IMR-90 (cell line): ENCODE data around the gene PXT1. TPM values are rescaled to one million over a fixed set of nuclear protein-coding genes. Genes with fewer than 3 reads are reported as not detected.

Experiments used
- ATAC-seq: fragments of 200-7000 bp; cut with Tn5 transposase; 2 replicates; pipeline ENCODE4 v1.9.1; 2020; ENCODE audit warnings: low read depth, mild to moderate bottlenecking, moderate library complexity
- BruUV-seq: library from RNA; stranded (reverse); fragments of 400-500 nt; replicated peaks from 2 replicates; lab custom pipeline; 2021; lab: Mats Ljungman, UMichigan
- CTCF ChIA-PET: fragments of 300-600 bp; formaldehyde crosslinking; extraction: SDS; loops from one replicate; lab custom pipeline; 2021; ENCODE audit warnings: antibody characterized with exemption; lab: Yijun Ruan, JAX
- POLR2A ChIA-PET: fragments of 300-600 bp; sonication (Branson Sonifier 250); formaldehyde crosslinking; loops from one replicate; lab custom pipeline; 2022; ENCODE audit warnings: antibody characterized with exemption; ENCODE audit not compliant: unreplicated experiment; lab: Charles Lee
- DNase-seq: peaks from one replicate; pipeline ENCODE4 v3.0.0; 2013
- H2AFZ ChIP-seq: replicated peaks from 2 replicates; pipeline ENCODE3; 2013; ENCODE audit warnings: low read length, mild to moderate bottlenecking; ENCODE audit not compliant: poor library complexity
- H2AK5ac ChIP-seq: 2 replicates; pipeline ENCODE4 v1.6.1; 2013; ENCODE audit warnings: low read depth, low read length, inconsistent platforms
- H2AK9ac ChIP-seq: replicated peaks from 2 replicates; pipeline ENCODE3; 2013; ENCODE audit warnings: mild to moderate bottlenecking, low read depth, low read length, moderate library complexity; ENCODE audit not compliant: poor library complexity
- H2BK120ac ChIP-seq: 2 replicates; pipeline ENCODE4 v1.6.1; 2013; ENCODE audit warnings: low read depth, low read length, inconsistent platforms
- H2BK15ac ChIP-seq: 3 replicates; pipeline ENCODE4 v1.6.1; 2013; ENCODE audit warnings: low read depth, low read length, inconsistent platforms
- H2BK20ac ChIP-seq: 2 replicates; pipeline ENCODE4 v1.6.1; 2013; ENCODE audit warnings: low read depth, mild to moderate bottlenecking, inconsistent platforms, low read length, moderate library complexity
- H2BK5ac ChIP-seq: 2 replicates; pipeline ENCODE4 v1.6.1; 2013; ENCODE audit warnings: mild to moderate bottlenecking, low read depth, low read length, inconsistent platforms; ENCODE audit not compliant: poor library complexity, severe bottlenecking
- H3K14ac ChIP-seq: replicated peaks from 2 replicates; pipeline ENCODE4 v1.6.1; 2013; ENCODE audit warnings: low read depth, low read length, inconsistent platforms
- H3K18ac ChIP-seq: 2 replicates; pipeline ENCODE4 v1.6.1; 2013; ENCODE audit warnings: low read depth, low read length, control low read depth
- H3K23ac ChIP-seq: 2 replicates; pipeline ENCODE4 v1.6.1; 2013; ENCODE audit warnings: low read depth, low read length, inconsistent platforms
- H3K27ac ChIP-seq: 2 replicates; pipeline ENCODE4 v1.5.1; 2013; ENCODE audit warnings: mild to moderate bottlenecking, control low read depth, low read length; ENCODE audit not compliant: insufficient read depth
- H3K27me3 ChIP-seq: 2 replicates; pipeline ENCODE4 v1.6.1; 2013; ENCODE audit warnings: low read length; ENCODE audit not compliant: control insufficient read depth, insufficient read depth
- H3K36me3 ChIP-seq: 2 replicates; pipeline ENCODE4 v1.6.1; 2013; ENCODE audit warnings: low read length, mixed read lengths; ENCODE audit not compliant: control insufficient read depth, insufficient read depth
- H3K4ac ChIP-seq: 2 replicates; pipeline ENCODE4 v1.6.1; 2013; ENCODE audit warnings: low read depth, low read length, inconsistent platforms
- H3K4me1 ChIP-seq: 2 replicates; pipeline ENCODE4 v1.6.1; 2013; ENCODE audit warnings: low read length, mixed read lengths; ENCODE audit not compliant: control insufficient read depth, insufficient read depth
- H3K4me2 ChIP-seq: 2 replicates; pipeline ENCODE4 v1.6.1; 2013; ENCODE audit warnings: low read depth, mild to moderate bottlenecking, control low read depth, low read length, moderate library complexity
- H3K4me3 ChIP-seq: 2 replicates; pipeline ENCODE4 v1.5.1; 2013; ENCODE audit warnings: low read depth, mild to moderate bottlenecking, control low read depth, low read length, moderate library complexity; ENCODE audit not compliant: insufficient read depth
- H3K56ac ChIP-seq: 2 replicates; pipeline ENCODE4 v1.6.1; 2013; ENCODE audit warnings: low read length, inconsistent platforms; ENCODE audit not compliant: insufficient read depth; ENCODE audit errors: extremely low read depth
- H3K79me1 ChIP-seq, 2 experiments: 2 replicates each; pipeline ENCODE4 v1.6.1; 2013; ENCODE audit warnings: low read length in 2 of 2, inconsistent platforms in 1 of 2, low read depth in 1 of 2
- H3K9ac ChIP-seq: 2 replicates; pipeline ENCODE4 v1.6.1; 2013; ENCODE audit warnings: low read depth, low read length, control low read depth
- H3K9me1 ChIP-seq: 2 replicates; pipeline ENCODE4 v1.6.1; 2013; ENCODE audit warnings: low read length, inconsistent platforms; ENCODE audit not compliant: insufficient read depth
- H3K9me3 ChIP-seq: 2 replicates; pipeline ENCODE4 v1.6.1; 2013; ENCODE audit warnings: low read length; ENCODE audit not compliant: control insufficient read depth, insufficient read depth
- H4K20me1 ChIP-seq: 2 replicates; pipeline ENCODE4 v1.6.1; 2013; ENCODE audit warnings: low read length, inconsistent platforms; ENCODE audit not compliant: insufficient read depth
- H4K5ac ChIP-seq: 2 replicates; pipeline ENCODE4 v1.6.1; 2013; ENCODE audit warnings: mild to moderate bottlenecking, low read depth, low read length, control low read depth
- H4K8ac ChIP-seq, 2 experiments: 2 replicates each; pipeline ENCODE4 v1.6.1; 2013; ENCODE audit warnings: low read depth in 2 of 2, low read length in 2 of 2, control low read depth in 1 of 2, inconsistent platforms in 1 of 2
- H4K91ac ChIP-seq: 2 replicates; pipeline ENCODE4 v1.6.1; 2013; ENCODE audit warnings: low read depth, low read length, inconsistent platforms; ENCODE audit not compliant: insufficient read depth
- BHLHE40 ChIP-seq: fragments of 150-350 bp; IDR thresholded peaks from 2 replicates; pipeline ENCODE4 v1.6.1; 2016; ENCODE audit warnings: mild to moderate bottlenecking, low read depth, low read length
- CEBPB ChIP-seq: IDR thresholded peaks from 2 replicates; pipeline ENCODE4 v1.6.1; 2012; ENCODE audit warnings: low read depth, low read length, improper control_type of control experiment
- CHD1 ChIP-seq: IDR thresholded peaks from 2 replicates; pipeline ENCODE4 v1.6.1; 2012; ENCODE audit warnings: low read depth, low read length, improper control_type of control experiment
- CTCF ChIP-seq: conservative IDR thresholded peaks from 2 replicates; pipeline ENCODE4 v1.5.1; 2012; ENCODE audit warnings: mild to moderate bottlenecking, low read depth, low read length, improper control_type of control experiment
- ELK1 ChIP-seq: fragments of 150-350 bp; IDR thresholded peaks from 2 replicates; pipeline ENCODE4 v1.6.1; 2016; ENCODE audit warnings: low read depth, mild to moderate bottlenecking, low read length, moderate library complexity, borderline replicate concordance
- FOS ChIP-seq: fragments of 150-350 bp; IDR thresholded peaks from 2 replicates; pipeline ENCODE4 v1.6.1; 2016; ENCODE audit warnings: low read depth, low read length
- MAFK ChIP-seq: IDR thresholded peaks from 2 replicates; pipeline ENCODE4 v1.6.1; 2012; ENCODE audit warnings: low read depth, low read length, improper control_type of control experiment
- MAZ ChIP-seq: IDR thresholded peaks from 2 replicates; pipeline ENCODE4 v1.6.1; 2012; ENCODE audit warnings: low read depth, mild to moderate bottlenecking, low read length, improper control_type of control experiment, moderate library complexity, borderline replicate concordance
- NFE2L2 ChIP-seq: fragments of 150-350 bp; IDR thresholded peaks from 2 replicates; pipeline ENCODE4 v1.6.1; 2016; ENCODE audit warnings: low read depth, mild to moderate bottlenecking, low read length
- POLR2A ChIP-seq: IDR thresholded peaks from 2 replicates; pipeline ENCODE4 v1.6.1; 2012; ENCODE audit warnings: mild to moderate bottlenecking, low read depth, low read length
- RCOR1 ChIP-seq: IDR thresholded peaks from 2 replicates; pipeline ENCODE4 v1.6.1; 2012; ENCODE audit warnings: mild to moderate bottlenecking, low read length, improper control_type of control experiment; ENCODE audit not compliant: insufficient replicate concordance
- RFX5 ChIP-seq: IDR thresholded peaks from 2 replicates; pipeline ENCODE4 v1.8.0; 2012; ENCODE audit warnings: low read depth, mild to moderate bottlenecking, low read length, moderate library complexity
- SMC3 ChIP-seq: fragments of 150-350 bp; IDR thresholded peaks from 2 replicates; pipeline ENCODE4 v1.6.1; 2016; ENCODE audit warnings: low read depth, mild to moderate bottlenecking, antibody characterized with exemption, low read length, moderate library complexity
- WGBS, 2 experiments: methylation state at CpG; one replicate each; pipeline versions ENCODE4 v1.1.5 to v1.1.7; 2013; ENCODE audit warnings: missing lambda C conversion rate in 2 of 2; ENCODE audit not compliant: insufficient read length in 1 of 2; ENCODE audit errors: extremely low coverage in 2 of 2; 5-methylcytosine and 5-hydroxymethylcytosine counted together
- dilution Hi-C: fragments of 300-500 bp; cut with HindIII; formaldehyde crosslinking; loops from one replicate; pipeline ENCODE4 v1.14.3; 2018; ENCODE audit warnings: low sequenced_read_pairs; ENCODE audit not compliant: unreplicated experiment
- in situ Hi-C: fragments of 300-500 bp; cut with MboI; formaldehyde crosslinking; loops from 3 replicates; pipeline ENCODE4 v1.14.3; 2019; ENCODE audit warnings: low sequenced_read_pairs, inconsistent platforms, mixed read lengths
- intact Hi-C: fragments of 100-400 bp; cut with micrococcal nuclease; formaldehyde crosslinking; loops from 2 replicates; pipeline ENCODE4 v1.10.0; 2022
- polyA plus RNA-seq, 3 experiments: library from polyadenylated mRNA; depleted of rRNA; stranded (reverse); fragments of >200 nt; gene quantifications; 2 replicates each; pipeline ENCODE4 v1.2.3, GENCODE V29; 2012; ENCODE audit warnings: low replicate concordance in 1 of 3
- total RNA-seq: library from RNA; depleted of rRNA; stranded (reverse); fragments of >200 nt; gene quantifications from 2 replicates; pipeline ENCODE4 v1.2.3, GENCODE V29; 2012
- TF ChIP-seq, protein P1 (sequence below): fragments of 150-350 bp; IDR thresholded peaks from 2 replicates; pipeline ENCODE4 v1.6.1; 2017; ENCODE audit warnings: mild to moderate bottlenecking, antibody characterized with exemption, low read length, low read depth

Gene PXT1
- total and polyA plus RNA-seq, 2 of the 4 experiments (the other 2 are of a cell fraction), result not detected

DNA sequence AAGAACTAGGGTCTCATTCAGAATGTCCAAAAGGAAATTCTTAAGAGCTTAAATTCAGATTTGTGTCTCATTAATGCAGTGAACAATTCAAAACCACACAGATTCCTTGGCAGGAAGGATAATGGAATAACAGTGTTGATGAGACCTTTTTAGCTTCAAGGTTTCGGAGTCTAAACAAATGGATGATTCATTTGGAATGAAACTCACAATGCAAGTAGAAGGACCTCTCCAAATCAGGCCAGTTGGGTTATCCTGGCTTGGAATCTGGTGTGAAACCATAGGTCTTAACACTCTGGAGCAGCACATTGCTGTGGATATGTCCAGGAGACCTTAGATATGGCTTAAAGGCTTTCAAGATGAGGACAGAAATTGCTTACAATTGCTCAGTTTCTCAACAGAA, 45.0 kb upstream of the PXT1 start:
- no peak overlapping the region for H2AK9ac ChIP-seq
- no peak overlapping the region for H3K23ac ChIP-seq
- H4K20me1 ChIP-seq, result peaks cover 19% of the 10 kb centered on the region; the same call in 1 of the 2 replicates
- H2BK20ac ChIP-seq, result no peak overlapping the region
- H3K9ac ChIP-seq, result no peak overlapping the region
- H3K18ac ChIP-seq, result no peak overlapping the region
- H3K14ac ChIP-seq, result no peak overlapping the region
- H3K9me3 ChIP-seq, result no peaks in the 10 kb centered on the region
- no peak overlapping the region for H3K56ac ChIP-seq
- H4K91ac ChIP-seq, result no peak overlapping the region
- no CpG with 5 or more reads among the region's 1 CpG for WGBS, 2 experiments
- H3K9me1 ChIP-seq, result peaks cover 15% of the 10 kb centered on the region
- no peak overlapping the region for H4K8ac ChIP-seq
- in situ Hi-C loops (no loop called here), dilution Hi-C loops (no loop called here), intact Hi-C loops (loop anchor here (1.0 kb wide), 1 partner anchor 11 kb away; no protein-coding TSS in a partner anchor)
- ATAC-seq, result peak; percentile 17; the same call in 1 of the 2 replicates
- no peak overlapping the region; the same call in 1 of the 2 replicates for H3K4me2 ChIP-seq
- H3K4me1 ChIP-seq, result peaks cover 8% of the 10 kb centered on the region
- no peak overlapping the region for H2BK120ac ChIP-seq
- no peak overlapping the region for H3K4ac ChIP-seq
- H2AK5ac ChIP-seq, result no peak overlapping the region
- peak; percentile 14 for DNase-seq
- no peak for TF ChIP-seq RCOR1
- no peak for TF ChIP-seq MAFK
- no peak for TF ChIP-seq FOS
- no peak for TF ChIP-seq CEBPB
- TF ChIP-seq SMC3, result no peak
- TF ChIP-seq RFX5, result no peak
- no peak for TF ChIP-seq POLR2A
- TF ChIP-seq NFE2L2, result no peak
- TF ChIP-seq CHD1, result no peak
- no peak for TF ChIP-seq BHLHE40
- no peak for TF ChIP-seq MAZ
- TF ChIP-seq ELK1, result no peak
- TF ChIP-seq CTCF, result no peak
- TF ChIP-seq, protein P1, sequence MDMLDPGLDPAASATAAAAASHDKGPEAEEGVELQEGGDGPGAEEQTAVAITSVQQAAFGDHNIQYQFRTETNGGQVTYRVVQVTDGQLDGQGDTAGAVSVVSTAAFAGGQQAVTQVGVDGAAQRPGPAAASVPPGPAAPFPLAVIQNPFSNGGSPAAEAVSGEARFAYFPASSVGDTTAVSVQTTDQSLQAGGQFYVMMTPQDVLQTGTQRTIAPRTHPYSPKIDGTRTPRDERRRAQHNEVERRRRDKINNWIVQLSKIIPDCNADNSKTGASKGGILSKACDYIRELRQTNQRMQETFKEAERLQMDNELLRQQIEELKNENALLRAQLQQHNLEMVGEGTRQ, result no peak
- H3K36me3 ChIP-seq, result peaks cover 27% of the 10 kb centered on the region
- no peaks in the 10 kb centered on the region for H3K27me3 ChIP-seq
- H2BK5ac ChIP-seq, result no peak overlapping the region
- no peak overlapping the region for H2AFZ ChIP-seq
- POLR2A ChIA-PET, result no interaction called here
- H4K5ac ChIP-seq, result no peak overlapping the region
- no TSS peak for BruUV-seq
- no peak overlapping the region for H3K27ac ChIP-seq
- peaks cover 5 to 57% of the 10 kb centered on the region in 2 experiments; a peak in 2 of 4 replicates for H3K79me1 ChIP-seq
- no peak overlapping the region for H2BK15ac ChIP-seq
- no peak overlapping the region for H3K4me3 ChIP-seq
- CTCF ChIA-PET, result interaction anchor here (1.1 kb wide), 1 partner anchor 15 kb away, joined by 3 read pairs; no protein-coding TSS in a partner anchor
